Peyer's patch (tissue), 4 donors: ENCODE measurements around the gene GREM2. TPM values are rescaled to one million over a fixed set of nuclear protein-coding genes. Genes with fewer than 3 reads are reported as not detected.

Experiments used
- DNase-seq, 3 donors: peaks; one replicate each; pipeline ENCODE4 v3.0.0-alpha.2; 2017 to 2019
- H3K27ac ChIP-seq, 4 donors: fragments of 200-600 bp; sonication (generic); one replicate each; pipeline ENCODE4 v1.5.1; 2016 to 2019
- H3K27me3 ChIP-seq, 2 donors: fragments of 200-600 bp; sonication (generic); one replicate each; pipeline ENCODE4 v1.5.1; 2019
- H3K36me3 ChIP-seq, 3 donors: fragments of 200-600 bp; sonication (generic); one replicate each; pipeline ENCODE4 v1.5.1; 2016 to 2019
- H3K4me1 ChIP-seq, 4 donors: fragments of 200-600 bp; sonication (generic); one replicate each; pipeline ENCODE4 v1.5.1; 2016 to 2019
- H3K4me3 ChIP-seq, 4 donors: fragments of 200-600 bp; sonication (generic); 1 replicate in 3 of 4; 2 replicates in 1 of 4; pipeline ENCODE4 v1.5.1; 2016 to 2019; ENCODE audit warnings: mild to moderate bottlenecking in 1 of 4
- H3K9me3 ChIP-seq, 4 donors: fragments of 200-600 bp; sonication (generic); one replicate each; pipeline ENCODE4 v1.5.1; 2016 to 2019; ENCODE audit warnings: mild to moderate bottlenecking in 1 of 4
- POLR2A ChIP-seq, 2 donors: fragments of 450-650 bp; IDR thresholded peaks; one replicate each; pipeline ENCODE4 v1.5.1; 2017; ENCODE audit warnings: antibody characterized with exemption in 2 of 2, mild to moderate bottlenecking in 2 of 2, moderate library complexity in 2 of 2
- total RNA-seq, 4 donors: library from RNA; depleted of rRNA; stranded (reverse); fragments of >200 nt; gene quantifications; one replicate each; pipeline ENCODE4 v1.1.0, GENCODE V29; 2016
- TF ChIP-seq, protein P1 (sequence below), 6 experiments: fragments of 450-650 bp in 4 of 6; fragments of 200-600 bp in 2 of 6; sonication (generic) in 1 of 6; IDR thresholded peaks; one replicate each; pipeline ENCODE4 v1.5.1; 2017 to 2019; ENCODE audit warnings: antibody characterized with exemption in 6 of 6, mild to moderate bottlenecking in 3 of 6, moderate library complexity in 1 of 6

The GREM2 gene
- total RNA-seq, 4 donors from 2014 or later = 1.3 to 7.4 (median 3.2) TPM

DNA sequence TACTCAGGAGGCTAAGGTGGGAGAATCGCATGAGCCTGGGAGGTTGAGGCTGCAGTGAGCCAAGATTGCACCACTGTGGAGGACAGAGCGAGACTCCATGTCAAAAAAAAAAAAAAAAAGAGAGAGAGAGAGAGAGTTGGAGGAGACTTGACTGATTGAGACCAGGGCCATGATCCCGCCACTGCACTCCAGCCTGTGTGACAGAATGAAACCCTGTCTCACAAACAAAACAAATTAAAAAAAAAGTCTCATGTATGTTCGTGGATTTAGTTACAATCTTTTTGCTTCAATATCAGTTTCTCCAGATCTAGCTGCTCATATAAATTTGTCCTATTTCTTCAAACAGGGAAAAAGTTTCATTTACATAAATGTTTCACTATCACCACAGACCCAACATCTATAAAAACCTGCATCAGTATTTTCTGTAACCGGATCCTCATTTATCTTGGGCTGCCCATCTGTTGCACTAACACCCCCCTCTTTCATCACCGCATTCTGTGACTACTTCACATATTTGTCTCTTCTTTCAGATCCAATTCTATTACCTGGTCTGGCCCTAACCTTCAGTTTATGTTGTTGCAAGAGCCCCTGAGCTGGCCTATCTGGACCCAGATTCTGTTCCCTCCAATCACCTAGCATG lies 127.0 kb downstream of the GREM2 start:
- Histone ChIP-seq H3K27me3 (no peaks in the 10 kb centered on the region), H3K27ac (no peak overlapping the region), H3K4me3 (no peak overlapping the region), H3K36me3 (no peaks in the 10 kb centered on the region), H3K9me3 (no peaks in the 10 kb centered on the region), H3K4me1 (no peaks in the 10 kb centered on the region)
- DNase-seq = no peak
- no peak for TF ChIP-seq POLR2A (IDR thresholded peaks at IDR 0.05)
- TF ChIP-seq, protein P1, sequence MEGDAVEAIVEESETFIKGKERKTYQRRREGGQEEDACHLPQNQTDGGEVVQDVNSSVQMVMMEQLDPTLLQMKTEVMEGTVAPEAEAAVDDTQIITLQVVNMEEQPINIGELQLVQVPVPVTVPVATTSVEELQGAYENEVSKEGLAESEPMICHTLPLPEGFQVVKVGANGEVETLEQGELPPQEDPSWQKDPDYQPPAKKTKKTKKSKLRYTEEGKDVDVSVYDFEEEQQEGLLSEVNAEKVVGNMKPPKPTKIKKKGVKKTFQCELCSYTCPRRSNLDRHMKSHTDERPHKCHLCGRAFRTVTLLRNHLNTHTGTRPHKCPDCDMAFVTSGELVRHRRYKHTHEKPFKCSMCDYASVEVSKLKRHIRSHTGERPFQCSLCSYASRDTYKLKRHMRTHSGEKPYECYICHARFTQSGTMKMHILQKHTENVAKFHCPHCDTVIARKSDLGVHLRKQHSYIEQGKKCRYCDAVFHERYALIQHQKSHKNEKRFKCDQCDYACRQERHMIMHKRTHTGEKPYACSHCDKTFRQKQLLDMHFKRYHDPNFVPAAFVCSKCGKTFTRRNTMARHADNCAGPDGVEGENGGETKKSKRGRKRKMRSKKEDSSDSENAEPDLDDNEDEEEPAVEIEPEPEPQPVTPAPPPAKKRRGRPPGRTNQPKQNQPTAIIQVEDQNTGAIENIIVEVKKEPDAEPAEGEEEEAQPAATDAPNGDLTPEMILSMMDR (IDR thresholded peaks at IDR 0.05) = no peak

DNA sequence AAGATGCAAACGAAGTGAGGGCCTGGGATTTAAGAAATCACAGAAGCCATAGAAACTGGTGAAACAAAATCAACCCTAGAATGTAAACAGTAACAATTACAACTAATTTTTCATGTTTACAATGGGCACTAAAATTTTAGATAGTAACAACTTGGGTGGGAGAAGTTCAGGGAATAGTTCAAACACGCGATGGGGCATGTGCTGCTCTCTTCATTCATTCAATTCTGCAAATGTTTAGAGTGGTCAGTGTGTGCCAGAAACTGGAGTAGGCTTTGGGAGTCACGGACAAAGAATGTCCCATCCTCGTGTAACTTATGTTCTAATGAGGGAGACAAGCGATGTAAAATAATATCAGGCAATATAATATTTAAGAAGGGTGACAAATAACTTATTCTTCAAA lies 133.4 kb downstream of the GREM2 start:
- H3K36me3 ChIP-seq = no peaks in the 10 kb centered on the region
- no peak for DNase-seq
- no peaks in the 10 kb centered on the region for H3K4me1 ChIP-seq
- no peak for TF ChIP-seq POLR2A (IDR thresholded peaks at IDR 0.05)
- TF ChIP-seq, protein P1 (IDR thresholded peaks at IDR 0.05) = no peak
- no peak overlapping the region for H3K27ac ChIP-seq
- H3K27me3 ChIP-seq = no peaks in the 10 kb centered on the region
- H3K9me3 ChIP-seq = no peaks in the 10 kb centered on the region
- H3K4me3 ChIP-seq = no peak overlapping the region

DNA sequence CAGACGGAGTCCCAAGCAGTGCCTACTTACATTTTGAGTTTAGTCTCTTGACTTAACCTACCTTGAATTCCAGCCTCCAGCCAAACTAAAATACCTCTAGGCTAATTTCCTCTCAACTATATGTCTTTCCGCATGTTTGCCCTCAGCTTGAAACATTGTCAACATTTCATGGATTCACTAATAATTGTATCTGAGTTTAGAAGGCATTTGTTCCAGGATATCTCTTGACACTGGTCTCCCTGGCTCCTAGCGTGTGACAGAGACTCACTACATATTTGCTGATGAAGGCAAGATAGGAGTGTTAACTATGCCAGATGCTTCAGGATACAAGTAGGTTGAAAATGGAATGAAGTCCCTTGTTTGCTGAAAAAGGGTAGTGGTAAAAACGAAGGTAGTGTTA lies 136.1 kb downstream of the GREM2 start:
- H3K36me3 ChIP-seq = no peaks in the 10 kb centered on the region
- no peaks in the 10 kb centered on the region for H3K9me3 ChIP-seq
- H3K4me3 ChIP-seq = no peak overlapping the region
- DNase-seq = no peak
- TF ChIP-seq, protein P1 (IDR thresholded peaks at IDR 0.05) = no peak
- TF ChIP-seq POLR2A (IDR thresholded peaks at IDR 0.05) = no peak
- H3K4me1 ChIP-seq = no peaks in the 10 kb centered on the region
- H3K27me3 ChIP-seq = no peaks in the 10 kb centered on the region
- H3K27ac ChIP-seq = no peak overlapping the region

DNA sequence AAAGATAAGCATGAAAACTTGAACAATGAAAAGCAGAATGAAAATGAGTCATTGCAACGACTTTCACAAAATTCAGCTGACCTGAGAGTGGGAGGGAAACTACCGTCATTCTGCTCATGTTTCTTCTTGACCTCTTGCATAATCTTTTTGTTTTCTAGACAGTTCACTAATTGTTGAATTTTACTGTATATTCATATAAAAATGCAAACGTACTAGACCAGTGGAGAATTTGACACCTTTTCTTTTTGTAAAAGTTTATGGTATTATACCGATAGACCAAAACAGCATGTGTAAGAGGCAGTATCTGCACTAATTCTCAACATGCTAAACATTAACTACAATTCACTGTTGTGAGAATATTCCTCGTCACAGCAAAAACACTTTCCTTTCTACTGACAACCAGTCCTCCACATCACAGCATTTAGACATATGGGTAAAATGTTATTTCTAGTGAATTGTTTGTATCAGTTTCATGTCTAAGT lies 137.8 kb downstream of the GREM2 start:
- Histone ChIP-seq H3K27me3 (no peaks in the 10 kb centered on the region), H3K36me3 (no peaks in the 10 kb centered on the region), H3K27ac (no peak overlapping the region), H3K4me3 (no peak overlapping the region), H3K4me1 (no peaks in the 10 kb centered on the region), H3K9me3 (no peaks in the 10 kb centered on the region)
- TF ChIP-seq POLR2A (IDR thresholded peaks at IDR 0.05) = no peak
- TF ChIP-seq, protein P1 (IDR thresholded peaks at IDR 0.05) = no peak
- no peak for DNase-seq

DNA sequence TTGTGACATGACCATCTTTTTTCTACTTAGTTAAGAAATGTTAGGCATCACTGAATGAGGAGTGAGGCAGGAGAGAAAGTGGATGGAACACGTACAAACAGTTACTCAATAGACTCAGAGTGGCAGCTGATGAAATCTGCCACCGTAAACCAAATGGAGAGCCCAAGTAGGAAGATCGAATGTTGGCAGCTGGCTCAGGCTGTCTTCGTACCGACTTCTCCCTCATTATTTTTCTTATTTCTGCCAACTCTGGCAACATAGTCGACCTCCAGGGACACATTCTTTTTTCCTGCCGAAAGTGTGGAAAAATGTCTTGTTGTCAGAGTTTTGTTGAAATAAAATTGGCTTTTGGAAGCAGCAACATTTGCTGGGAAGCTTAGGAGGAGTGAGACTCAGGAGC lies 143.3 kb downstream of the GREM2 start:
- no peak for DNase-seq
- no peaks in the 10 kb centered on the region for H3K27me3 ChIP-seq
- TF ChIP-seq POLR2A (IDR thresholded peaks at IDR 0.05) = no peak
- TF ChIP-seq, protein P1 (IDR thresholded peaks at IDR 0.05) = no peak
- H3K4me3 ChIP-seq = no peak overlapping the region
- H3K9me3 ChIP-seq = no peaks in the 10 kb centered on the region
- no peaks in the 10 kb centered on the region for H3K36me3 ChIP-seq
- no peak overlapping the region for H3K27ac ChIP-seq
- no peaks in the 10 kb centered on the region for H3K4me1 ChIP-seq
